H1 (cell line): ENCODE measurements around the gene HOXD10. TPM values are rescaled to one million over a fixed set of nuclear protein-coding genes. Genes with fewer than 3 reads are reported as not detected.

ENCODE experiments used
- CTCF ChIA-PET: fragments of 300-600 bp; sonication (Branson Sonifier 250); formaldehyde crosslinking; loops from one replicate; lab custom pipeline; 2021; ENCODE audit not compliant: partially characterized antibody; lab: Charles Lee
- POLR2A ChIA-PET: fragments of 300-600 bp; sonication (Branson Sonifier 250); formaldehyde crosslinking; loops from one replicate; lab custom pipeline; 2021; ENCODE audit warnings: inconsistent platforms; ENCODE audit not compliant: partially characterized antibody; lab: Charles Lee
- DNase-seq, 2 experiments: peaks; one replicate each; pipeline versions ENCODE4 v3.0.0 to v3.0.0-alpha.2; 2010 to 2022; ENCODE audit warnings: low spot score in 2 of 2, low read depth in 1 of 2, mixed read lengths in 1 of 2
- FAIRE-seq: peaks from 2 replicates; lab custom pipeline; 2011; peaks lifted over from hg19 to GRCh38; lab: Jason Lieb, UNC
- H2AFZ ChIP-seq: 2 replicates; pipeline ENCODE4 v1.8.1; 2012; ENCODE audit warnings: low read length, inconsistent platforms
- H2AK5ac ChIP-seq: 2 replicates; pipeline ENCODE4 v1.6.1; 2013; ENCODE audit warnings: low read depth, low read length
- H2BK120ac ChIP-seq: replicated peaks from 2 replicates; pipeline ENCODE3; 2013; ENCODE audit warnings: low read depth, low read length, inconsistent platforms
- H2BK12ac ChIP-seq: 2 replicates; pipeline ENCODE4 v1.6.1; 2013; ENCODE audit warnings: low read depth, low read length
- H2BK15ac ChIP-seq: 2 replicates; pipeline ENCODE4 v1.6.1; 2013; ENCODE audit warnings: low read length
- H2BK20ac ChIP-seq: 2 replicates; pipeline ENCODE4 v1.6.1; 2013; ENCODE audit warnings: low read length
- H2BK5ac ChIP-seq: 2 replicates; pipeline ENCODE4 v1.6.1; 2013; ENCODE audit warnings: low read depth, low read length
- H3K14ac ChIP-seq: 2 replicates; pipeline ENCODE4 v1.6.1; 2013; ENCODE audit warnings: inconsistent platforms; ENCODE audit not compliant: insufficient read length
- H3K18ac ChIP-seq: 2 replicates; pipeline ENCODE4 v1.6.1; 2013; ENCODE audit warnings: low read length; ENCODE audit errors: extremely low read depth
- H3K23ac ChIP-seq: 2 replicates; pipeline ENCODE4 v1.6.1; 2013; ENCODE audit warnings: inconsistent platforms; ENCODE audit not compliant: insufficient read length
- H3K23me2 ChIP-seq: 2 replicates; pipeline ENCODE4 v1.6.1; 2013; ENCODE audit warnings: low read depth, low read length
- H3K27ac ChIP-seq: 2 replicates; pipeline ENCODE4 v1.6.1; 2011; ENCODE audit warnings: low read depth, low read length, inconsistent platforms
- H3K27me3 ChIP-seq, 4 experiments: replicated peaks in 1 of 4; 1 replicate in 1 of 4; 2 replicates in 3 of 4; pipeline versions ENCODE4 v1.6.1 to v1.8.1; 2011 to 2013; ENCODE audit warnings: low read length in 3 of 4, mild to moderate bottlenecking in 3 of 4, inconsistent platforms in 2 of 4, mixed read lengths in 2 of 4, moderate library complexity in 1 of 4; ENCODE audit not compliant: control insufficient read depth in 3 of 4, insufficient read depth in 3 of 4; ENCODE audit errors: extremely low read depth in 1 of 4
- H3K36me3 ChIP-seq, 4 experiments: 2 replicates each; pipeline versions ENCODE4 v1.6.1 to v1.8.1; 2011 to 2013; ENCODE audit warnings: mild to moderate bottlenecking in 4 of 4, low read length in 3 of 4, moderate library complexity in 2 of 4, control low read depth in 1 of 4, inconsistent platforms in 1 of 4; ENCODE audit not compliant: insufficient read depth in 4 of 4, control insufficient read depth in 2 of 4
- H3K4ac ChIP-seq: replicated peaks from 2 replicates; pipeline ENCODE3; 2013; ENCODE audit warnings: low read length, low read depth, mixed read lengths, inconsistent platforms; ENCODE audit not compliant: insufficient read length
- H3K4me1 ChIP-seq, 4 experiments: replicated peaks in 1 of 4; 1 replicate in 1 of 4; 2 replicates in 3 of 4; pipeline versions ENCODE4 v1.6.1 to v1.8.1; 2011 to 2013; ENCODE audit warnings: low read length in 3 of 4, inconsistent platforms in 2 of 4, mixed read lengths in 1 of 4; ENCODE audit not compliant: insufficient read depth in 4 of 4, control insufficient read depth in 3 of 4
- H3K4me2 ChIP-seq, 2 experiments: 2 replicates each; pipeline versions ENCODE4 v1.6.1 to v1.8.1; 2011 to 2013; ENCODE audit warnings: low read depth in 2 of 2, low read length in 2 of 2, control low read depth in 1 of 2, inconsistent platforms in 1 of 2, mild to moderate bottlenecking in 1 of 2; ENCODE audit not compliant: insufficient read depth in 1 of 2
- H3K4me3 ChIP-seq, 4 experiments: fragments of 200-600, 300-600 bp in 1 of 4; sonication (generic), shearing (Covaris generic), sonication (Bioruptor Twin) in 1 of 4; 2 replicates each; pipeline versions ENCODE4 v1.5.1 to v1.8.1; 2011 to 2016; ENCODE audit warnings: low read length in 4 of 4, low read depth in 3 of 4, control low read depth in 2 of 4, inconsistent platforms in 2 of 4, mild to moderate bottlenecking in 2 of 4, mixed read lengths in 1 of 4, moderate library complexity in 1 of 4; ENCODE audit not compliant: insufficient read depth in 2 of 4; ENCODE audit errors: extremely low read depth in 1 of 4
- H3K56ac ChIP-seq: replicated peaks from 2 replicates; pipeline ENCODE3; 2013; ENCODE audit warnings: low read depth, mild to moderate bottlenecking, mixed read lengths, low read length, inconsistent platforms; ENCODE audit not compliant: insufficient read length
- H3K79me1 ChIP-seq: 2 replicates; pipeline ENCODE4 v1.6.1; 2013; ENCODE audit warnings: low read depth, low read length, control low read depth
- H3K79me2 ChIP-seq, 2 experiments: 2 replicates each; pipeline versions ENCODE4 v1.6.1 to v1.8.1; 2012 to 2013; ENCODE audit warnings: low read length in 2 of 2, mild to moderate bottlenecking in 2 of 2, inconsistent platforms in 1 of 2; ENCODE audit not compliant: insufficient read depth in 2 of 2, control insufficient read depth in 1 of 2
- H3K9ac ChIP-seq, 4 experiments: replicated peaks in 1 of 4; 1 replicate in 1 of 4; 2 replicates in 3 of 4; pipeline versions ENCODE4 v1.6.1 to v1.8.1; 2011 to 2013; ENCODE audit warnings: low read depth in 3 of 4, low read length in 3 of 4, control low read depth in 2 of 4, mild to moderate bottlenecking in 2 of 4, moderate library complexity in 2 of 4, inconsistent platforms in 1 of 4; ENCODE audit errors: extremely low read depth in 1 of 4
- H3K9me3 ChIP-seq, 2 experiments: 2 replicates each; pipeline versions ENCODE4 v1.6.1 to v1.8.1; 2012 to 2013; ENCODE audit warnings: mild to moderate bottlenecking in 2 of 2, moderate library complexity in 2 of 2, control low read depth in 1 of 2, inconsistent platforms in 1 of 2, low read depth in 1 of 2, low read length in 1 of 2, mixed read lengths in 1 of 2; ENCODE audit not compliant: insufficient read depth in 2 of 2
- H4K20me1 ChIP-seq, 2 experiments: replicated peaks in 1 of 2; 2 replicates each; pipeline versions ENCODE3 to v1.8.1; 2011 to 2013; ENCODE audit warnings: inconsistent platforms in 2 of 2, low read length in 2 of 2, mild to moderate bottlenecking in 1 of 2; ENCODE audit not compliant: insufficient read depth in 2 of 2, control insufficient read depth in 1 of 2
- H4K5ac ChIP-seq: 2 replicates; pipeline ENCODE4 v1.6.1; 2013; ENCODE audit warnings: low read length, low read depth, mixed read lengths, inconsistent platforms; ENCODE audit not compliant: insufficient read length
- H4K8ac ChIP-seq: 2 replicates; pipeline ENCODE4 v1.8.0; 2013; ENCODE audit warnings: mild to moderate bottlenecking, moderate library complexity, low read length, inconsistent platforms; ENCODE audit not compliant: insufficient read depth; ENCODE audit errors: extremely low read depth
- H4K91ac ChIP-seq: replicated peaks from 2 replicates; pipeline ENCODE3; 2013; ENCODE audit warnings: low read length, mixed read lengths, inconsistent platforms; ENCODE audit not compliant: insufficient read length
- BACH1 ChIP-seq: IDR thresholded peaks from 2 replicates; pipeline ENCODE4 v1.6.1; 2012; ENCODE audit warnings: low read length, improper control_type of control experiment
- YY1 ChIP-seq: IDR thresholded peaks from 2 replicates; pipeline ENCODE4 v1.6.1; 2011; ENCODE audit warnings: low read depth, mild to moderate bottlenecking, low read length
- WGBS, 2 experiments: shearing (Covaris generic) in 1 of 2; methylation state at CpG; one replicate each; pipeline versions ENCODE4 v1.1.6 to v1.1.7; 2013 to 2015; ENCODE audit warnings: low lambda C conversion rate in 2 of 2, mixed read lengths in 2 of 2, inconsistent platforms in 1 of 2, low coverage in 1 of 2, missing lambda C conversion rate in 1 of 2; ENCODE audit not compliant: insufficient replicate concordance in 2 of 2, insufficient coverage in 1 of 2, insufficient read length in 1 of 2; ENCODE audit errors: extremely low coverage in 1 of 2, missing lambda C conversion rate in 1 of 2; 5-methylcytosine and 5-hydroxymethylcytosine counted together
- polyA plus RNA-seq, 7 experiments: library from polyadenylated mRNA; depleted of rRNA in 3 of 7; stranded (reverse) in 5 of 7; unstranded in 2 of 7; fragments of >200 nt in 5 of 7; fragments of 200-250 nt in 2 of 7; gene quantifications; 1 replicate in 5 of 7; 2 replicates in 1 of 7; 4 replicates in 1 of 7; pipeline versions ENCODE4 v1.2.1 to v1.2.3, GENCODE V29; 2011 to 2013; ENCODE audit warnings: missing spikeins in 2 of 7, mixed read lengths in 2 of 7
- total RNA-seq: library from RNA; stranded (reverse); fragmentation: NEBNext Ultra II Directional; extraction: Animal tissue kit (Norgen Biotek cat#: 25700); gene quantifications from 2 replicates; pipeline ENCODE4 v1.2.1, GENCODE V29; 2021

The HOXD10 gene
- total and polyA plus RNA-seq, 2 of the 8 experiments (the other 6 are each of a cell fraction or from before 2014, with no cell fraction given) = not detected

DNA sequence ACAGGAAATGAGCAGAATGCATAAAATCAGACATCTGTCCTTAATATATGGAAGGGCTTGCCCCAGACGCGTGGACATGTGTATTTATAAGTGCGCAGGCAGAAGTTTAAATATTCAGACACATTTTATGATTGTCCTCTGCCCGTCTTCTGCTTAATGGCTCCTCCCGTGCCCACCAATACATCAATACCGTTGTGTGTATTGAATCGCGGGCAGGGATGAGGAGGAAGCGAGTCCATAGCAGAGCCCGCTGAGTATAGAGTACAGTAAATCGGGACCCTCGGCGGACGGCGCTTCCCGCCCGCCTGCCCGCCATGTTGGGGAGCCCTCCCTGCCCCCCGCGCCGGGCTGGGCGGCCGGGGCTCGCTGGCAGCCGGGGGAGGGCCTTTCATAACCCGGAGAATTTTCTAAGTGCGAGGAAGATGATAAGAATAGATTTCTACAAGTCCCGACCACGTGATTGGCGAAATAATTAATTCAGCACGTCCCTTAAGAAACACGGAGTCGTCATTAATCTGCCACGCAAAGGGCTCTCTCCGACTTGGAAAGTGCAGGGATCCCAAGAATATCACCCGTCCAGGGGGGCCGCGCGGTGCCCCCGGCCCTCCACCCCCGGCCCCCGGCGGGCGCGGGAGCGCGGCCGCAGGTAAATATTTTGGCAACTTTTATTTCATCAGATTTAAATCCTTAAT lies 40.4 kb downstream of the HOXD10 start, which contains the start of gene HOXD3:
Gene HOXD3, plus strand, starts transcription at position 501 of the 692 bp plus-strand sequence. CDS start 11,808 bp downstream, outside the sequence.
- no peak within 1 kb of the TSS for H3K18ac ChIP-seq
- H3K9me3 ChIP-seq = no peaks in the 10 kb centered on the region
- no peak within 1 kb of the TSS for H3K14ac ChIP-seq
- no peak within 1 kb of the TSS for H4K91ac ChIP-seq
- H2BK5ac ChIP-seq = no peak within 1 kb of the TSS
- H2BK120ac ChIP-seq = no peak within 1 kb of the TSS
- peaks cover 0 to 12% (median 7%) of the 10 kb centered on the region in 4 experiments; a peak in 5 of 7 replicates for H3K4me1 ChIP-seq
- H3K23ac ChIP-seq = no peak within 1 kb of the TSS
- TF ChIP-seq YY1 = peak; percentile 54; the same call in 1 of the 2 replicates
- no peak for TF ChIP-seq BACH1
- H3K79me2 ChIP-seq = no peaks in the 10 kb centered on the region
- no peak within 1 kb of the TSS for H2BK20ac ChIP-seq
- H3K9ac ChIP-seq = no peak within 1 kb of the TSS
- POLR2A ChIA-PET = interaction anchor here (1.4 kb wide), 1 partner anchor 27 kb away, joined by 3 read pairs; no protein-coding TSS in a partner anchor
- H4K8ac ChIP-seq = no peak within 1 kb of the TSS
- WGBS, 2 experiments = 4% methylated on average over 33 of the region's 48 CpGs; no CpG with 5 or more reads in 1 of the 2 experiments
- no peak within 1 kb of the TSS; a peak in 1 of 8 replicates for H3K4me3 ChIP-seq
- no peak within 1 kb of the TSS for H3K4me2 ChIP-seq
- H3K56ac ChIP-seq = no peak within 1 kb of the TSS
- peaks cover 0 to 10% (median 0%) of the 10 kb centered on the region in 4 experiments; a peak in 1 of 8 replicates for H3K36me3 ChIP-seq
- CTCF ChIA-PET = interaction anchor here (0.7 to 1.1 kb wide), 2 partner anchors 30 to 861 kb away, joined by 3 to 5 read pairs; no protein-coding TSS in a partner anchor
- H3K27ac ChIP-seq = no peak within 1 kb of the TSS
- DNase-seq (no peak), FAIRE-seq (no peak)
- no peaks in the 10 kb centered on the region for H3K79me1 ChIP-seq
- no peak within 1 kb of the TSS for H2BK15ac ChIP-seq
- no peak within 1 kb of the TSS for H2AFZ ChIP-seq
- no peak within 1 kb of the TSS for H3K4ac ChIP-seq
- peaks cover 23 to 43% of the 10 kb centered on the region in 2 experiments for H4K20me1 ChIP-seq
- no peak within 1 kb of the TSS for H4K5ac ChIP-seq
- no peak within 1 kb of the TSS for H2AK5ac ChIP-seq
- no peaks in the 10 kb centered on the region for H3K23me2 ChIP-seq
- no peak within 1 kb of the TSS for H2BK12ac ChIP-seq
- H3K27me3 ChIP-seq = peaks cover 98 to 100% (median 100%) of the 10 kb centered on the region in 4 experiments
